ENCODE results near the gene TNNC1. TPM values are rescaled to one million over a fixed set of nuclear protein-coding genes. Genes with fewer than 3 reads are reported as not detected.

TNNC1 gene
- total RNA-seq, 1 donor from 2014 or later: 0.58 TPM

DNA sequence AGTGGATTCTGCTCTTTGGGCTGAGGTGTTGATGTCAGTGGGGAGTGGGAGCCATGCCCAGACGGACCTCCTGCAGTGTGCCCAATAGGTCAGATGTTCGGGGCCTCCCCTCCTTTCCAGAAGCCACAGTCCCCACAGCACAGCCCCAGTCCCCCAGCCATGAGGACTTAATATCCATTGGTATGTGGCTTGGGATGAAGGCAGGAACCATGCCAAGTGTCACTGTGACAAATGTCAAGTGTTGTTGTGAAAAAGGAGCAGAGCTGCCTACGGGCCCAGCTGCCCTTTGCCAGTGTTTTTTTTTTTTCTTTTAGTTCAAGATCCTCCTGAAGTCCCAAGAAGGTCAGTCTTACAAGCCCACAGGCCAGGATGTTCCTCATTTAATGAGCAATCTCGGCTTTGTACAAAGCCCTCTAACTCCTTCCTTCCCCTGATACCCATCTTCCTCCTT is 21.1 kb downstream of the TNNC1 start:
- DNase-seq (ENCODE audit: low read depth): no peak
- no peak overlapping the region for H3K4me3 ChIP-seq (ENCODE audit: low read depth, low read length)
- TF ChIP-seq, protein P1, sequence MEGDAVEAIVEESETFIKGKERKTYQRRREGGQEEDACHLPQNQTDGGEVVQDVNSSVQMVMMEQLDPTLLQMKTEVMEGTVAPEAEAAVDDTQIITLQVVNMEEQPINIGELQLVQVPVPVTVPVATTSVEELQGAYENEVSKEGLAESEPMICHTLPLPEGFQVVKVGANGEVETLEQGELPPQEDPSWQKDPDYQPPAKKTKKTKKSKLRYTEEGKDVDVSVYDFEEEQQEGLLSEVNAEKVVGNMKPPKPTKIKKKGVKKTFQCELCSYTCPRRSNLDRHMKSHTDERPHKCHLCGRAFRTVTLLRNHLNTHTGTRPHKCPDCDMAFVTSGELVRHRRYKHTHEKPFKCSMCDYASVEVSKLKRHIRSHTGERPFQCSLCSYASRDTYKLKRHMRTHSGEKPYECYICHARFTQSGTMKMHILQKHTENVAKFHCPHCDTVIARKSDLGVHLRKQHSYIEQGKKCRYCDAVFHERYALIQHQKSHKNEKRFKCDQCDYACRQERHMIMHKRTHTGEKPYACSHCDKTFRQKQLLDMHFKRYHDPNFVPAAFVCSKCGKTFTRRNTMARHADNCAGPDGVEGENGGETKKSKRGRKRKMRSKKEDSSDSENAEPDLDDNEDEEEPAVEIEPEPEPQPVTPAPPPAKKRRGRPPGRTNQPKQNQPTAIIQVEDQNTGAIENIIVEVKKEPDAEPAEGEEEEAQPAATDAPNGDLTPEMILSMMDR (conservative IDR thresholded peaks at IDR 0.05; ENCODE audit: low read depth, low read length): no peak

DNA sequence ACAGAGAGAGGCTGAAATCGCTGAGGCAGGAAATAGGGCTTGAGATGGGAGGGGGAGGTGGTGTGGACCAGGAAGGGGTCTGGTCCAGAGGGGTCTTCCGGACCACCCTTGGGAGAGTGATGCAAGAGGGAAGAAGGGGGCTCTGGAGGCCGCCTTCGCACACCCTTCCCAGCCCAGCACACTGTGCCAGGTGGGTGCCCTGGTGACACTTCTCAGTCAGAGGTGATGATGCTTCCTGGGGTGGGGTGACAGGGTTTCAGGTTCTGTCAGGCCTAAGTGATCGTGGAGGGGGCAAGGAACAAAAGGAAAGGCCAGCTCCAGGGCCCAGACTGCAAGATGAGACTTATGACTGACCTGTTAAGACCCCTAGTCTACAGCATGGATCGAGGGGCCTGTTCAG is 21.6 kb downstream of the TNNC1 start:
- H3K4me3 ChIP-seq (ENCODE audit: low read depth, low read length): no peak overlapping the region
- DNase-seq (ENCODE audit: low read depth): no peak
- TF ChIP-seq, protein P1 (conservative IDR thresholded peaks at IDR 0.05; ENCODE audit: low read depth, low read length): no peak

DNA sequence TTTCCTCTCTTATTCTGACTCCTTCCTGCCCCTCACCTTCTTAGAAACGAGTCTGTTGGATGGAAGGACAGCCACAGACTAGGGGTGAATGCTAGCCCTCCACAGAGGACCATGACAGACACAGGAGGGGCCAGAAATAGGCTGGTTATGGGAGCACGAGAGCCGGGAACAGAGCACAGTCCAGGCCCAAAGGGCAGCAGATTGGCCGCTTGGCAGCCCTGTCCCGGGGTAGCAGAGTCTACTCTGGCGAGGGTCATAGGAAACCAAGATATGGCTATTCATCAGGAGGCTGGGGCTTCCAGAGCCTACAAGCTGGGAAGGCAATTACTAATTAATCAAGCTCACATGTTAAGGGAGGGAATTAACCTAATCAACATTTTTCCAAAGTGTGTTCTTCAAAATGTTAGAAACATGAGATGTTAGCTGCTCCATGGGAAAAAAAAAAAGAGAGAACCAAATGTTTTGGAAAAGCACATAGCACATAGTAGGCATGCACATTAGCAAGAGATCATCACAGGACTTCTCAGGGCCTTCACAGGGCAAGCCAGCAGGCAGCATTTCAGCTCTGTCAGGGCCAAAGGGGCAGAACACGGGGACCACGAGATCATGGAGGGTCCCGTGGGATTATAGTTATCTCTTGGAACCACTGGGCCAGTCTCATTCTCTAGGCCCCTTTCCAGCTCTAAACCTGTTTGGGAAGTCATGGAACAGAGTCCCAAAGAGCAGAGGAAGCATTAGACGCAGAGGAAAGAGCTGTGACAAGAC is 22.2 kb downstream of the TNNC1 start:
- no peak for DNase-seq (ENCODE audit: low read depth)
- TF ChIP-seq, protein P1 (conservative IDR thresholded peaks at IDR 0.05; ENCODE audit: low read depth, low read length): no peak
- H3K4me3 ChIP-seq (ENCODE audit: low read depth, low read length): no peak overlapping the region

DNA sequence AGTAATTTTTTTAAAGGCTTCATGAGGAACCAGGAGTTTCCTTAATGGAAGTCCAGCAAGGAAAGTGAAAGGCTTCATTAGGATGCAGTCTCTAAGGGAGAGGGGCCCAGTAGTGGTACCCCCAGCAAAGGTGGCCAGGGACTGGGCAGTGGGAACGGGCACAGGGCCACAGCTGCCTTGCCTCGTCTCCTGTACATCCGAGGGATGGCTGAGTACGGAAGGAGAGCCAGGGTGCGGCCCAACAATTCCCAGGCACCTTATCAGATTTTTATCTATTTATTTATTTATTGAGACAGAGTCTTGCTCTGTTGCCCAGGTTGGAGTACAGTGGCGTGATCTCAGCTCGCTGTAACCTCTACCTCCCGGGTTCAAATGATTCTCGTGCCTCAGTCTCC is 23.4 kb downstream of the TNNC1 start:
- TF ChIP-seq, protein P1 (conservative IDR thresholded peaks at IDR 0.05; ENCODE audit: low read depth, low read length): no peak
- no peak overlapping the region for H3K4me3 ChIP-seq (ENCODE audit: low read depth, low read length)
- no peak for DNase-seq (ENCODE audit: low read depth)

DNA sequence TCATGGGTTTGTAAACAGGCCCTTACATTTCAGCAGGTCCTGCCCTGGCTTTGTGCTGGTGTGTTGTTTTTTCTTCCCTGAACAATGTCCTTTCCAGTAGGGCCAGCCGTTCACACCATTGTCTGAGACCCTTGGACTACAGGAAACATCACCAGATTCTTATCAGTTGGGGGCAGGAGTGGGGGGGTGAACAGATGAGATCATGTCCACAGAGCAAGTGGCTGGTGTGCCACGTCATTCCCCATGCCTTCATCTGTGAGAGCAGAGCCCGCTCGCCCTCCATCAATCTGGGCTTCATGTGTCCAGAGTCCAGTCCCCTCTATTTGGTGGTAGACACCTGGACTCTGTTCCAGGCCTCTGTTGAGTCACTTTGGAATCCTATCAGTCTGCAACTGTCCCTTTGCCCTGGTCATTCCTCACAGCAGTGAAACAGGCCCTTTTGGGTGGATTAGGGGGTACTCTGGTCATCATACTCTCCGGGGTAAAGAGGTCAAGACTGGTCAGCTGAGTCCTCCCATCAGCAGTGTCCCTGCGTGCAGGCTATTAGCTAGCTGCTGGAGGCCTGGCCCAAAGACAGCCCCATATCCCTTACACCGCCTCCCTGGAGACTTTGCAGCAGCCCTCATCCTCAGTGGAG is 23.9 kb downstream of the TNNC1 start:
- no peak overlapping the region for H3K4me3 ChIP-seq (ENCODE audit: low read depth, low read length)
- no peak for DNase-seq (ENCODE audit: low read depth)
- TF ChIP-seq, protein P1 (conservative IDR thresholded peaks at IDR 0.05; ENCODE audit: low read depth, low read length): no peak

DNA sequence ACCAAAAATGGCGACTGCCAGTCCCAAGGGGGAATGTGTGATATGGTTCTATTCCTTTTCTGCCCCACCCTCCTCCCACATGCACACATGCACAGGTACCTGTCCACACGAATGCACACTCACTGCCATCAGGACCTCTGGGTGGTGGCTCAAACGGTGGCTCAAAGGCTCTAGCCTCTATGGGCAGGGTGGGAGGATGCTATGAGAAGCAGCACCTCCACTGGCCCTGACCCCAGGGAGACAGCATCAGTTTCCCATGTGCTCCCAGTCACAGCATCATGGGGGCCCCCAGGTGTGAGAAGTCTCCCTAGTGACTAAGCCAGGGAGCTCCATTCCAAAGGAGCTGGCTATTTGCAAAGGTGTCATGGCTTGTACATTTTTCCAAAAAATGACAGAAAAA is 24.8 kb downstream of the TNNC1 start:
- no peak overlapping the region for H3K4me3 ChIP-seq (ENCODE audit: low read depth, low read length)
- DNase-seq (ENCODE audit: low read depth): no peak
- TF ChIP-seq, protein P1 (conservative IDR thresholded peaks at IDR 0.05; ENCODE audit: low read depth, low read length): no peak

All from epithelial cell of proximal tubule (primary cell).